Lower leg skin (tissue), 3 donors: ENCODE measurements around the gene GH2.

Source experiments
- CTCF ChIP-seq, 3 donors: fragments of 450-650 bp; IDR thresholded peaks; one replicate each; pipeline ENCODE4 v1.5.1; 2016; ENCODE audit warnings: antibody characterized with exemption in 3 of 3, mild to moderate bottlenecking in 3 of 3, moderate library complexity in 2 of 3
- POLR2A ChIP-seq, 2 donors: fragments of 450-650 bp; IDR thresholded peaks; one replicate each; pipeline ENCODE4 v1.6.1; 2016 to 2017; ENCODE audit warnings: antibody characterized with exemption in 2 of 2, mild to moderate bottlenecking in 1 of 2, moderate library complexity in 1 of 2

DNA sequence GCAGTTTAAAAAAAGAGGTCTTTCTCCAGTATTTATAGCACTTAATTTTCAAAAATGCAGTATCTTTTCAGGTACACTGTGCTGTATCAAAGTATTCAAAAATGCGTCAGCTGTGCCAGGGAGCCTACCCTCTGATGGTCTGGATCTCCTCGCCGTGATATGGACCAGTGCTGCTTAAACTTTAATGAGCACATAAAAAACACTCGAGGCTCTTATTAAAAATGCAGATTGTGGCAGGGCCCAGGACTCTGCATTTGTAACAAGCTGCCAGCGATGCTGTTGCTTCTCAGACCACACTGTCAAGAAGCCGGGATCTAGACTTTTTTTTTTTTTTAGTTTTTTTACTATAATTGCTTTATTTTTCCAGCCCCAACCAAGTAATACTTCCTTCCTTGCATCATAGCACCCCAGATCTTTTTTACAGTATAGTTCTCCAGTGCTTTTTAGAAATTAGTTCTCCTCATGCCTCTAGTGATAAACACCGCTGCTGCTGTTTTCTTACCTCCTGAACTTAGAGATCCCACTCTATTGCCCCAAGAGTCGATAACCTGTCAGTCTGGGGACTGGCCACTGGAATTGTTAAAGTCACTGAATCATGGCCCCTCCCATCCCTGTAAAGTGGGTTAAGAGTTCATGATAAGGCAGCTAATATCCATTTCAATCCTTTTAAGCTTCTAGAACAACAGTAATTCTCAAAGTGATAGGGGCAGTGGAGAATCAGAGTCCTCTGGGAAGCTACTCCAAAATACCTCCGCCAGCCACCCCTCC is 37.6 kb downstream of the GH2 start:
- no peak for TF ChIP-seq CTCF (IDR thresholded peaks at IDR 0.05)
- no peak for TF ChIP-seq POLR2A (IDR thresholded peaks at IDR 0.05)
